Ishikawa (cell line): ENCODE data around the gene CAMK2D.

Experiments
- CEBPB ChIP-seq: IDR thresholded peaks from 2 replicates; pipeline ENCODE4 v1.6.1; 2012
- EGR1 ChIP-seq: IDR thresholded peaks from 2 replicates; pipeline ENCODE4 v1.6.1; 2012
- EP300 ChIP-seq: IDR thresholded peaks from 2 replicates; pipeline ENCODE4 v1.6.1; 2012; ENCODE audit warnings: borderline replicate concordance
- FOXM1 ChIP-seq: IDR thresholded peaks from 2 replicates; pipeline ENCODE4 v1.6.1; 2012; ENCODE audit warnings: low read depth, borderline replicate concordance
- NFIC ChIP-seq: IDR thresholded peaks from 2 replicates; pipeline ENCODE4 v1.6.1; 2012
- RAD21 ChIP-seq: IDR thresholded peaks from 2 replicates; pipeline ENCODE4 v1.6.1; 2012; ENCODE audit warnings: low read depth
- TAF1 ChIP-seq: IDR thresholded peaks from 2 replicates; pipeline ENCODE4 v1.6.1; 2012; ENCODE audit warnings: low read depth, mild to moderate bottlenecking
- TCF12 ChIP-seq: IDR thresholded peaks from 2 replicates; pipeline ENCODE4 v1.6.1; 2012; ENCODE audit warnings: low read depth
- TEAD4 ChIP-seq: IDR thresholded peaks from 2 replicates; pipeline ENCODE4 v1.6.1; 2012
- YY1 ChIP-seq: IDR thresholded peaks from 2 replicates; pipeline ENCODE4 v1.6.1; 2012; ENCODE audit warnings: low read depth
- ZBTB7A ChIP-seq: IDR thresholded peaks from 2 replicates; pipeline ENCODE4 v1.6.1; 2012; ENCODE audit warnings: low read depth
- TF ChIP-seq, protein P1 (sequence below): IDR thresholded peaks from 2 replicates; pipeline ENCODE4 v1.6.1; 2012; ENCODE audit warnings: low read depth, mild to moderate bottlenecking
- TF ChIP-seq, protein P2 (sequence below): IDR thresholded peaks from 2 replicates; pipeline ENCODE4 v1.6.1; 2012

DNA sequence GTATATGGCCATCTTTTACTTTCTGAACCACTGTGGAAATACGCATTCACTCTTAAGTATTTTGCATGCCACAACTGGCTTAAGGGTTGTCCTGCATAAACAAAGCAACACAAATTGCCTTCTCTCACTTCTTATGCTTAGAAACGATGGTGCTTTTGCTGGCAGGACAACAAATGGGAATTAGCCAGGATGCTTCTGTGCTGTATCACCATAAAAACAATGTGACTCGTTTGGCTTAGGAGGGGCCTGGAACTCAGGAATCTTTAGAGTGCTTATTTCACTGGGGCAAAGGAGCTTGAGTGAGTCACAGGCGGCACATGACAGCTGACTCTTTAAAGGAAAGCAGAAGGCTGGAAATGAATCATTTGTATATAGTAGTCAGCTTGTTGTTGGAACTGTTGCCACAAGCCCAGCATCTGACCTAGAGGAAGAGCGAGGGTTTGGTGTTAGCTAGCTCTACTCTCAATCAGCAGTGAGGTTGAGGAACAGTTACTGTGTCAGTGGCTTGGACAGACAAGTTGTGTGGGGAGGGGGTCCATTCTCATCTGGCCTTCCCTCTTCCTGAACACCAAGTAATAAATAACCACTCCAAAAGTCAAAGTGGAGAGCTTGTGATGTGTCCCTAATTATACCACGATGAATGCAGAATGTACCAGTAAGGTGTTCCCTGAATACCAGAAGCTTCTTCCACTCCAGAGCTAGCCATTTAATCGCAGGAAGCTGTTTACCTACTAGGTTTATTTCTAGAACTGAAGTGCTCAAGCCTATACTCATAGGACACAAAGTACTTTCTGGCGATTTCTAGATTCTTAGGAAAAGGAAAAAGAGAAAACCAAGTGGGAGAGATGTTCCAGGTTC, 293.1 kb downstream of the CAMK2D start:
- no peak for TF ChIP-seq CEBPB
- no peak for TF ChIP-seq EP300
- 0 out of 2 replicates have a peak, but pooled peaks have one; percentile 10 for TF ChIP-seq NFIC
- TF ChIP-seq, protein P1, sequence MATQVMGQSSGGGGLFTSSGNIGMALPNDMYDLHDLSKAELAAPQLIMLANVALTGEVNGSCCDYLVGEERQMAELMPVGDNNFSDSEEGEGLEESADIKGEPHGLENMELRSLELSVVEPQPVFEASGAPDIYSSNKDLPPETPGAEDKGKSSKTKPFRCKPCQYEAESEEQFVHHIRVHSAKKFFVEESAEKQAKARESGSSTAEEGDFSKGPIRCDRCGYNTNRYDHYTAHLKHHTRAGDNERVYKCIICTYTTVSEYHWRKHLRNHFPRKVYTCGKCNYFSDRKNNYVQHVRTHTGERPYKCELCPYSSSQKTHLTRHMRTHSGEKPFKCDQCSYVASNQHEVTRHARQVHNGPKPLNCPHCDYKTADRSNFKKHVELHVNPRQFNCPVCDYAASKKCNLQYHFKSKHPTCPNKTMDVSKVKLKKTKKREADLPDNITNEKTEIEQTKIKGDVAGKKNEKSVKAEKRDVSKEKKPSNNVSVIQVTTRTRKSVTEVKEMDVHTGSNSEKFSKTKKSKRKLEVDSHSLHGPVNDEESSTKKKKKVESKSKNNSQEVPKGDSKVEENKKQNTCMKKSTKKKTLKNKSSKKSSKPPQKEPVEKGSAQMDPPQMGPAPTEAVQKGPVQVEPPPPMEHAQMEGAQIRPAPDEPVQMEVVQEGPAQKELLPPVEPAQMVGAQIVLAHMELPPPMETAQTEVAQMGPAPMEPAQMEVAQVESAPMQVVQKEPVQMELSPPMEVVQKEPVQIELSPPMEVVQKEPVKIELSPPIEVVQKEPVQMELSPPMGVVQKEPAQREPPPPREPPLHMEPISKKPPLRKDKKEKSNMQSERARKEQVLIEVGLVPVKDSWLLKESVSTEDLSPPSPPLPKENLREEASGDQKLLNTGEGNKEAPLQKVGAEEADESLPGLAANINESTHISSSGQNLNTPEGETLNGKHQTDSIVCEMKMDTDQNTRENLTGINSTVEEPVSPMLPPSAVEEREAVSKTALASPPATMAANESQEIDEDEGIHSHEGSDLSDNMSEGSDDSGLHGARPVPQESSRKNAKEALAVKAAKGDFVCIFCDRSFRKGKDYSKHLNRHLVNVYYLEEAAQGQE: no peak
- no peak for TF ChIP-seq TAF1
- TF ChIP-seq RAD21: no peak
- TF ChIP-seq ZBTB7A: no peak
- TF ChIP-seq YY1: no peak
- TF ChIP-seq, protein P2, sequence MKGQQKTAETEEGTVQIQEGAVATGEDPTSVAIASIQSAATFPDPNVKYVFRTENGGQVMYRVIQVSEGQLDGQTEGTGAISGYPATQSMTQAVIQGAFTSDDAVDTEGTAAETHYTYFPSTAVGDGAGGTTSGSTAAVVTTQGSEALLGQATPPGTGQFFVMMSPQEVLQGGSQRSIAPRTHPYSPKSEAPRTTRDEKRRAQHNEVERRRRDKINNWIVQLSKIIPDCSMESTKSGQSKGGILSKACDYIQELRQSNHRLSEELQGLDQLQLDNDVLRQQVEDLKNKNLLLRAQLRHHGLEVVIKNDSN: 0 out of 2 replicates have a peak, but pooled peaks have one; percentile 39
- no peak for TF ChIP-seq FOXM1
- no peak for TF ChIP-seq TCF12
- TF ChIP-seq EGR1: no peak
- peak; percentile 41; the same call in 1 of the 2 replicates for TF ChIP-seq TEAD4
